GM19452 (cell line): ENCODE data around the gene SNX11.

ENCODE experiments used
- ATAC-seq: cut with Tn5 transposase; IDR thresholded peaks from one replicate; pipeline ENCODE4 v1.9.1; 2021; ENCODE audit not compliant: unreplicated experiment

Gene SNX11

DNA sequence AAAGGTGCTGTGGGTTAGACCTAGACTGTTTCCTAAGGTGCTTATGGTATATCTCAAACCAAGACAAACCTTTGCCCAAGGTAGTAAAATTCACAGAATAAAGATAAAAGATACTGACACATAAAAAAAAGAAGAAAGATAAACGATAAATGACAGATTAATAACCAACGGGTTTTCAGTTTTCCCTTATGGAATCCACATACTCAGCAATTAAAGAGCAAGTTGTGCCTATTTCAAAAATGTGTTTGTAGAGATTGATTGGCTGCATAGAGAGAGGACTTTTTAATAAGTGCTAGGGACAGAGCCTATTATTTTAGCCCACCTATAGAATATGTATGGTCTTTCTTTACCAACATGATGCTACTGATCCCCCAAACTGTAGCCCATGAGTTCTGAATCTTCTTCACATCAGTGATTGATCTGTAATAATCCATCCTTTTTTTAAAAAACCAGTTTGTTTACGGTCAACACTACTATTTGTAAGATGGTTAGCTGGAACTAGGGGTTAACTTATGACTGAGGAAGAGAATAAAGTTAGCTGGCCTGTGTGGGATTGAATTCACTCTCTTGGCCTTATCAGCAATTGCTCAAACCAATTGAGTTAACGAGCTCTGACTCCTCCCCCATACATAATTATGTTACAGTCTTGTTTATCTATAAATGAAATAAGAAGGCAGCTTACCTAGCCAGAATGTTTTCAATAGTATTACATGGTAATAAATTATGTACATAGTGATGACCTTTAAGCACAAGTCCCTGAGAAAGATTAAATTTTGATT, 53.8 kb downstream of the SNX11 start:
- no peak for ATAC-seq

DNA sequence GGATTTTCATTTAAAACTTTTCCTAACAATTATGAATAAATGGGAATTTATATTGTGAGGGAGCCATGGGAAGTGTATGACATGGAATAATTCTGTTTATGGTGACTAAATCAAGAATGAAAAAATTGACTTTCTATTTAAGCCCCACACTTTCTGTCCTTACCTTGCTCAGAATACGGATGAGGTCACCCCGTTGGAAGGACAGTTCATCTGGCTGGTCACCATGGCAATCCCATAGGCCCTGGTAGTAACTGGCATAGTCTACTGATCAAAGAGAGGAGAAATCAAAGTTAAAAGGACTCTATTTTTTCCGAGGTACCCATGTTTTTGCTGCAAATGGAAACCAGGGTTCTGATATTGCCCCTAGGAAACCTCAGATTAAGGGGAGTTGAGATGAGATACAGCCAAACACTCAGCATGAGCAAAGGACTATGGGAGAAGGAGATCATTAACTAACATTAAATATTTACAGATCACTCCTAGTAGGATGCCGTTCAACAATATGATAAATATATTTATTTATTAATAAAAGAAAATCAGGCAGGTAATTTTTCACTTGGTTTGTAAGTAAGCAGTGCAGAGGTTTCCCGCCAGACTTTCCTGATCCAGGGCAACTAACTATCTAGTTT, 54.9 kb downstream of the SNX11 start:
- ATAC-seq = no peak

DNA sequence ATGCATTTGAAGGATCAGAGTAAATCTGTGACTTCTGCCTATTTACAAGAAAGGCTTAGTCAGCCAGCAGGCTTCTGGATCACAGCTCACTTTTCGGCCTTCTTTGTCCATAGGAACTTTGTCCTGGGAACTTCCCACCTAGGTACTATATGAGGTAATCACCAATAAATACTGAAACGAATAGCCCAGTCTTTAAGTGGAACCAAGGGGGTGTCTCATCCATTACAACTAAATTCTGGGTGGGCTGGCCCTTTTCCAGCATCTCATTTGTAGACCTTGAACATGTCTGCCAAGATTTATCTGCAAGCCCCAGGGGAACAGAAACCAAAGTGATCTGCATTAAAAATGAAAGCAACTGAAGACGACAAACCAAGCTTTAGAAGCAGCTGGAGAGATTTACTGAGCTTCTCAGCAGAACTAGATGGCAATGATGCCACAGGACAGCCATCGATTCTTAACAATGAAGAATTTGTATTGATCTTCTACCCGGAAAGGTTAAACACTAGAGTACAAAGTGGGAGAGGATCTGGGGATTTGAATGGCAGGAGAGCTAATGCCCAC, 55.5 kb downstream of the SNX11 start:
- ATAC-seq = no peak

DNA sequence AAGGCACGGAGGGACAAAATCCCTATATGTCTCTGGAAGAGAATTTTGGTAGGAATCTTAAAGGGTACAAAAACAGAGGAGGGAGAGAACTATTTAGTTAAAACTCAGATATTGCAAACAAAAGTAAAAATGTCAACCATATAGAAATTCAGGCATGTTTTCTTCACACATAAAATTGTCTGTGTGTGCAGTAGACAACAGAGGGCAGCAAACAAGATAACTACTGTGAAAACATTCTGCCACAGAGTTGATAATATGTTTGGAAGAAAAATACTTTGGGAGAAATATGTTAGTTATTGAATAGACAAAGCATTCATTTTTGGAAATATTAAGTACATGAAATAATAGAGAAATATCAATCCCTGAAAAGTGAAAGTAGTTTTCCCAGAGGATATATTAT, 56.2 kb downstream of the SNX11 start:
- no peak for ATAC-seq

DNA sequence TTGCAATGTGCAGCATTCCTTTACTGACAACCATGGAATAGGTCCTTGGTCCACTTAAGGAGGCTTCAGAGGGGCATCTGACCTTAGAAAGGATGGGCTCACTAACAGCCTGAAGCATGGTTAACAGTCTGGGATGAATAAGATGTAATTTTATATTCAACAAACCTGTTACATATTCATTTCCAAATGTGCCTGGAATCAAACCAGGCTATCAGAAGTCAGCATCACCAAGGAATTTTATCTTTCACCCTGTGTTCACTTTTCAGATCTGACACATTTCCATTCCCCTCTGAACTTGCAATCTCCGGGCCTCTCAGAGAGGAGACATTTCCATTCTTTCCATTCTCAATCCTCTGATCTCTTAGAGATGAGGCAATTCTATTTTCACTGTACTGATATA, 62.4 kb downstream of the SNX11 start:
- ATAC-seq = no peak
